ENCODE data around the gene BICRA. TPM values are rescaled to one million over a fixed set of nuclear protein-coding genes. Genes with fewer than 3 reads are reported as not detected.

The BICRA gene
- total and polyA plus RNA-seq, 2 donors (not counting 1 experiment from before 2014, with no cell fraction given): 14.1 to 34.7 TPM

- H3K36me3 ChIP-seq (replicated peaks in 1 of 2; ENCODE audit: control extremely low read depth in 1 of 2, control insufficient read depth in 1 of 2, extremely low read depth in 1 of 2, insufficient read depth in 2 of 2, low read length in 1 of 2): peaks cover 0 to 15% of the 10 kb centered on the region in 2 experiments
- H4K20me1 ChIP-seq (ENCODE audit: control insufficient read depth, insufficient read depth, low read length, poor library complexity, severe bottlenecking): peaks cover 14% of the 10 kb centered on the region
- POLR2A ChIA-PET: no interaction called here
- CTCF ChIA-PET: no interaction called here
- Mint-ChIP-seq H3K9me3 (ENCODE audit: insufficient read depth) (no peaks in the 10 kb centered on the region), H3K27ac (no peak overlapping the region), H3K27me3 (no peaks in the 10 kb centered on the region), H3K4me1 (no peaks in the 10 kb centered on the region), H3K4me3 (no peak overlapping the region)
- H3K79me2 ChIP-seq (ENCODE audit: control insufficient read depth, insufficient read depth, low read length): no peaks in the 10 kb centered on the region
- TF ChIP-seq, protein P1, sequence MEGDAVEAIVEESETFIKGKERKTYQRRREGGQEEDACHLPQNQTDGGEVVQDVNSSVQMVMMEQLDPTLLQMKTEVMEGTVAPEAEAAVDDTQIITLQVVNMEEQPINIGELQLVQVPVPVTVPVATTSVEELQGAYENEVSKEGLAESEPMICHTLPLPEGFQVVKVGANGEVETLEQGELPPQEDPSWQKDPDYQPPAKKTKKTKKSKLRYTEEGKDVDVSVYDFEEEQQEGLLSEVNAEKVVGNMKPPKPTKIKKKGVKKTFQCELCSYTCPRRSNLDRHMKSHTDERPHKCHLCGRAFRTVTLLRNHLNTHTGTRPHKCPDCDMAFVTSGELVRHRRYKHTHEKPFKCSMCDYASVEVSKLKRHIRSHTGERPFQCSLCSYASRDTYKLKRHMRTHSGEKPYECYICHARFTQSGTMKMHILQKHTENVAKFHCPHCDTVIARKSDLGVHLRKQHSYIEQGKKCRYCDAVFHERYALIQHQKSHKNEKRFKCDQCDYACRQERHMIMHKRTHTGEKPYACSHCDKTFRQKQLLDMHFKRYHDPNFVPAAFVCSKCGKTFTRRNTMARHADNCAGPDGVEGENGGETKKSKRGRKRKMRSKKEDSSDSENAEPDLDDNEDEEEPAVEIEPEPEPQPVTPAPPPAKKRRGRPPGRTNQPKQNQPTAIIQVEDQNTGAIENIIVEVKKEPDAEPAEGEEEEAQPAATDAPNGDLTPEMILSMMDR (IDR thresholded peaks at IDR 0.05): no peak
- TF ChIP-seq EZH2 (IDR thresholded peaks at IDR 0.05; ENCODE audit: borderline replicate concordance, insufficient read depth, low read depth, low read length, poor library complexity, severe bottlenecking): no peak
- intact Hi-C loops (cut with micrococcal nuclease): no loop called here
- no peak for ATAC-seq (ENCODE audit: low read depth)
- no peak overlapping the region for H3K4me2 ChIP-seq (replicated peaks; ENCODE audit: low read depth, low read length, poor library complexity, severe bottlenecking)
- H3K4me1 ChIP-seq (ENCODE audit: control insufficient read depth in 2 of 2, insufficient read depth in 2 of 2, low read length in 2 of 2): no peaks in the 10 kb centered on the region
- H3K4me3 ChIP-seq (ENCODE audit: control extremely low read depth in 1 of 5, extremely low read depth in 1 of 5, insufficient read depth in 1 of 5, low read depth in 2 of 5, low read length in 4 of 5): no peak overlapping the region
- DNase-seq: no peak
- H2AFZ ChIP-seq (ENCODE audit: insufficient read depth, low read depth, low read length, poor library complexity, severe bottlenecking): no peak overlapping the region
- H3K27ac ChIP-seq (ENCODE audit: low read length in 2 of 2): no peak overlapping the region
- H3K9me3 ChIP-seq (ENCODE audit: control extremely low read depth in 1 of 3, control insufficient read depth in 2 of 3, insufficient read depth in 1 of 3, low read length in 2 of 3): no peaks in the 10 kb centered on the region
- no peak overlapping the region for H3K9ac ChIP-seq (ENCODE audit: low read length)
- H3K27me3 ChIP-seq (replicated peaks in 1 of 4; ENCODE audit: control extremely low read depth in 1 of 4, control insufficient read depth in 3 of 4, insufficient read depth in 4 of 4, low read length in 3 of 4): no peaks in the 10 kb centered on the region
- 85% methylated on average over 4 of the region's 7 CpGs for WGBS (ENCODE audit: insufficient coverage)
These were observed 82.8 kb downstream of the BICRA start for GRCh38 chr19:47691782-47692181.

- no peaks in the 10 kb centered on the region for H3K9me3 Mint-ChIP-seq (ENCODE audit: insufficient read depth)
- POLR2A ChIA-PET: no interaction called here
- H3K79me2 ChIP-seq (ENCODE audit: control insufficient read depth, insufficient read depth, low read length): no peaks in the 10 kb centered on the region
These were observed 84.6 kb downstream of the BICRA start for GRCh38 chr19:47693489-47693888.

More at GRCh38 chr19:47693489-47693888, 84.6 kb downstream of the BICRA start:
- Histone ChIP-seq H3K27ac (ENCODE audit: low read length in 2 of 2) (no peak overlapping the region), H3K27me3 (replicated peaks in 1 of 4; ENCODE audit: control extremely low read depth in 1 of 4, control insufficient read depth in 3 of 4, insufficient read depth in 4 of 4, low read length in 3 of 4) (no peaks in the 10 kb centered on the region), H2AFZ (ENCODE audit: insufficient read depth, low read depth, low read length, poor library complexity, severe bottlenecking) (no peak overlapping the region), H3K9ac (ENCODE audit: low read length) (no peak overlapping the region), H3K9me3 (ENCODE audit: control extremely low read depth in 1 of 3, control insufficient read depth in 2 of 3, insufficient read depth in 1 of 3, low read length in 2 of 3) (no peaks in the 10 kb centered on the region), H4K20me1 (ENCODE audit: control insufficient read depth, insufficient read depth, low read length, poor library complexity, severe bottlenecking) (peaks cover 24% of the 10 kb centered on the region), H3K4me2 (replicated peaks; ENCODE audit: low read depth, low read length, poor library complexity, severe bottlenecking) (no peak overlapping the region), H3K4me3 (ENCODE audit: control extremely low read depth in 1 of 5, extremely low read depth in 1 of 5, insufficient read depth in 1 of 5, low read depth in 2 of 5, low read length in 4 of 5) (no peak overlapping the region), H3K4me1 (ENCODE audit: control insufficient read depth in 2 of 2, insufficient read depth in 2 of 2, low read length in 2 of 2) (no peaks in the 10 kb centered on the region), H3K36me3 (replicated peaks in 1 of 2; ENCODE audit: control extremely low read depth in 1 of 2, control insufficient read depth in 1 of 2, extremely low read depth in 1 of 2, insufficient read depth in 2 of 2, low read length in 1 of 2) (peaks cover 0 to 20% of the 10 kb centered on the region in 2 experiments)
- no peaks in the 10 kb centered on the region for H3K4me1 Mint-ChIP-seq
- no peak for TF ChIP-seq EZH2 (IDR thresholded peaks at IDR 0.05; ENCODE audit: borderline replicate concordance, insufficient read depth, low read depth, low read length, poor library complexity, severe bottlenecking)
- TF ChIP-seq, protein P1 (IDR thresholded peaks at IDR 0.05): no peak
- H3K4me3 Mint-ChIP-seq: no peak overlapping the region
- intact Hi-C loops (cut with micrococcal nuclease): no loop called here
- CTCF ChIA-PET: no interaction called here
- no peak for DNase-seq
- over 99% methylated on average over 10 of the region's 17 CpGs for WGBS (ENCODE audit: insufficient coverage)
- no peak overlapping the region for H3K27ac Mint-ChIP-seq
- no peaks in the 10 kb centered on the region for H3K27me3 Mint-ChIP-seq
- no peak for ATAC-seq (ENCODE audit: low read depth)
